WERI-Rb-1 (cell line): ENCODE data around the gene ABCG1.

Source experiments
- DNase-seq: peaks from one replicate; pipeline ENCODE4 v3.0.0-alpha.2; 2020
- H3K27ac ChIP-seq: fragments of 250-450 bp; sonication (Bioruptor Pico); 2 replicates; pipeline ENCODE4 v1.5.1; 2020; ENCODE audit warnings: mild to moderate bottlenecking, moderate library complexity
- H3K27me3 ChIP-seq: fragments of 250-450 bp; sonication (Bioruptor Pico); 2 replicates; pipeline ENCODE4 v1.5.1; 2021; ENCODE audit warnings: mild to moderate bottlenecking, low read depth, moderate library complexity; ENCODE audit not compliant: insufficient read depth, severe bottlenecking
- H3K36me3 ChIP-seq: fragments of 250-450 bp; sonication (Bioruptor Pico); 2 replicates; pipeline ENCODE4 v1.5.1; 2020; ENCODE audit warnings: mild to moderate bottlenecking, moderate library complexity
- H3K4me3 ChIP-seq: 2 replicates; pipeline ENCODE4 v1.5.1; 2011; ENCODE audit warnings: low read depth, mild to moderate bottlenecking, control low read depth, low read length
- H3K9me3 ChIP-seq: fragments of 250-450 bp; sonication (Bioruptor Pico); 2 replicates; pipeline ENCODE4 v1.5.1; 2021; ENCODE audit warnings: mild to moderate bottlenecking, moderate library complexity; ENCODE audit not compliant: severe bottlenecking
- CTCF ChIP-seq: IDR thresholded peaks from 2 replicates; pipeline ENCODE4 v1.5.1; 2011; ENCODE audit warnings: low read depth, mild to moderate bottlenecking, control low read depth, inconsistent platforms, low read length

ABCG1 gene

GRCh38 chr21:42293649-42294272 lies 74.8 kb downstream of the ABCG1 start:
- Histone ChIP-seq H3K4me3 (no peak overlapping the region), H3K9me3 (no peaks in the 10 kb centered on the region), H3K36me3 (peaks cover 37% of the 10 kb centered on the region), H3K27me3 (no peaks in the 10 kb centered on the region), H3K27ac (no peak overlapping the region)
- no peak for DNase-seq
- no peak for TF ChIP-seq CTCF

DNA sequence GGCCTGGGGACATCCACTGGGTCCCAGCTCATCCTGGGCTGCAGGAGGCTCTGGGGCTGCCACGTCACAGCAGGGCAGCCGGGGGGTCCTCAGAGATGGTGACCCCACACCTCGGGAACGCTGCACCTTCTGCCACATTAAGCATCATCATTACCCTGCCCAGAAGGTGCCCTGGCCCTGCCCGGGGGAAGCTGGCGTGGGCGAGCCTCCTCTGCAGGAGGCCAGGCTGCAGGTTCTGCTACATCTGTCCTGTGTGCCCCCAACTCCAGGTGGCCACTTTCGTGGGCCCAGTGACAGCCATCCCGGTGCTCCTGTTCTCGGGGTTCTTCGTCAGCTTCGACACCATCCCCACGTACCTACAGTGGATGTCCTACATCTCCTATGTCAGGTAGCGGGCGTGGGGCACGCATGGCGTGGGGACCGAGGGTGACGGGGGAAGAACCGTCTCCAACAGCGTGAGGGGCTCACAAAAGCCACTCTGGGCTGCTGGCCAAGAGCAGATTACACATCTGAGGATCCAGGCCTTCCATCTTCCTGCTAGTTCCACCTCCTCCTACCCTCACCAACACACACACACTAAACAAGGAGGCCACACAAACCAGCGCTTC lies 75.4 kb downstream of the ABCG1 start:
- Histone ChIP-seq H3K36me3 (peaks cover 33% of the 10 kb centered on the region), H3K27ac (no peak overlapping the region), H3K4me3 (no peak overlapping the region), H3K27me3 (no peaks in the 10 kb centered on the region), H3K9me3 (no peaks in the 10 kb centered on the region)
- no peak for DNase-seq
- TF ChIP-seq CTCF: no peak

DNA sequence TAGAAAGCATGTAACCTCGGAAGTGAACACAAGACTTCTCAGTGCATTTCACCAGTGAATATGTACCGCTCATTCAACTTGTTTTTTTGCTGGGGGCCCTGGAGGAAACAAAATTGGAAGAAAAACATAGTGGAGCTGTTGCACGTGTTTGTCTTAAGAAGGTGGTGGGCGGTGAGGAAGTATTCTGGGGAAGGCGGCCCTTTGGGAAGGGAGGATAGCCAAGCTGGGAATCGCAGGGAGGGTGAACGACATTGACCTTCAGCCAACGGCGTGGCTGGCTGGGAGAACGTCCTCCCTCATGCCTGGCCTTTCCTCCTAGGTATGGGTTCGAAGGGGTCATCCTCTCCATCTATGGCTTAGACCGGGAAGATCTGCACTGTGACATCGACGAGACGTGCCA lies 76.9 kb downstream of the ABCG1 start:
- no peak overlapping the region for H3K4me3 ChIP-seq
- no peak overlapping the region for H3K27ac ChIP-seq
- DNase-seq: no peak
- H3K36me3 ChIP-seq: peaks cover 24% of the 10 kb centered on the region
- no peak for TF ChIP-seq CTCF
- no peaks in the 10 kb centered on the region for H3K27me3 ChIP-seq
- no peaks in the 10 kb centered on the region for H3K9me3 ChIP-seq

DNA sequence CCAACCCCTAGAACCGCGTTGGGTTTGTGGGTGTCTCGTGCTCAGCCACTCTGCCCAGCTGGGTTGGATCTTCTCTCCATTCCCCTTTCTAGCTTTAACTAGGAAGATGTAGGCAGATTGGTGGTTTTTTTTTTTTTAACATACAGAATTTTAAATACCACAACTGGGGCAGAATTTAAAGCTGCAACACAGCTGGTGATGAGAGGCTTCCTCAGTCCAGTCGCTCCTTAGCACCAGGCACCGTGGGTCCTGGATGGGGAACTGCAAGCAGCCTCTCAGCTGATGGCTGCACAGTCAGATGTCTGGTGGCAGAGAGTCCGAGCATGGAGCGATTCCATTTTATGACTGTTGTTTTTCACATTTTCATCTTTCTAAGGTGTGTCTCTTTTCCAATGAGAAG lies 77.6 kb downstream of the ABCG1 start:
- Histone ChIP-seq H3K9me3 (no peaks in the 10 kb centered on the region), H3K4me3 (no peak overlapping the region), H3K27me3 (no peaks in the 10 kb centered on the region), H3K36me3 (peaks cover 18% of the 10 kb centered on the region), H3K27ac (no peak overlapping the region)
- no peak for DNase-seq
- TF ChIP-seq CTCF: no peak

DNA sequence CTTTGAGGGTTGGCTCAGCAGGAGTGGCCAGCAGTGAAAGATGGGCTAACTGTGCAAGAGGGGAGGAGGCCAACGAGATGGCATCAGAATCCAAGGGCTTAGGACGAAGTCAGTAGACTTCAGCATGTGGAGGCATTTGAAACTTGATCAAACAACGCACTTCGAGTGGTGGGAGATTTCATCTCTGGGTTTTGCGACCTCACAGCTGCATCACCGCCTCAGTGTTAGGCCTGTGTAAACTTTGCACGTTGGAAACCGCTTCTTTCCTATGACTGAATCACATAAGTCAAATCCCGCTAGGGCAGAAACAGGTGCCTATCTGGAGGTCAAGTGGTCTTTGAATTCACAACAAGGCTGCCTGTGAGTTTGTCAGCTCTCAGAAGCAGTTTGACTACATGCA lies 78.4 kb downstream of the ABCG1 start:
- Histone ChIP-seq H3K4me3 (no peak overlapping the region), H3K27me3 (no peaks in the 10 kb centered on the region), H3K27ac (no peak overlapping the region), H3K9me3 (no peaks in the 10 kb centered on the region), H3K36me3 (peaks cover 11% of the 10 kb centered on the region)
- TF ChIP-seq CTCF: no peak
- DNase-seq: no peak

DNA sequence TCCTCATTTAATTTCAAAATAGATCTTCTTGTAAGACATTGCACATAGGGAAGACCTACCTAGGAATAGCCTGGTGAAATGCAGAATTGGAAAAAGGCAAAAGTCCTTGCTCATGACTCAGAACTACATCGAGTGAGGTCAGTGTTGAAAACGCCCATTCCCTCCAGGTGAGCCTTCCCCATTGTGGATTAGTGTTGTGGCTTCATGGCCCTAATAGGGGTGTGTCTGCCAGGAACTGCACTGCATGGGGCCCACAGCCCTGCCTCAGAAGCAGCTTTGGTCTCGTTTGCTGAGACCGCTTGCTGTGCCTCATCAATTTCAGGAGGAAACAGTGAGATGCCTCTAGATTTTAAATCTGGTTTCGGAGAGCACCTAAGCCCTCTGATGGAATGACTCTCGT lies 79.3 kb downstream of the ABCG1 start:
- no peaks in the 10 kb centered on the region for H3K27me3 ChIP-seq
- DNase-seq: no peak
- H3K36me3 ChIP-seq: peaks cover 11% of the 10 kb centered on the region
- H3K4me3 ChIP-seq: no peak overlapping the region
- no peak overlapping the region for H3K27ac ChIP-seq
- no peak for TF ChIP-seq CTCF
- no peaks in the 10 kb centered on the region for H3K9me3 ChIP-seq
